ENCODE measurements around the gene IER2.

Gene IER2

DNA sequence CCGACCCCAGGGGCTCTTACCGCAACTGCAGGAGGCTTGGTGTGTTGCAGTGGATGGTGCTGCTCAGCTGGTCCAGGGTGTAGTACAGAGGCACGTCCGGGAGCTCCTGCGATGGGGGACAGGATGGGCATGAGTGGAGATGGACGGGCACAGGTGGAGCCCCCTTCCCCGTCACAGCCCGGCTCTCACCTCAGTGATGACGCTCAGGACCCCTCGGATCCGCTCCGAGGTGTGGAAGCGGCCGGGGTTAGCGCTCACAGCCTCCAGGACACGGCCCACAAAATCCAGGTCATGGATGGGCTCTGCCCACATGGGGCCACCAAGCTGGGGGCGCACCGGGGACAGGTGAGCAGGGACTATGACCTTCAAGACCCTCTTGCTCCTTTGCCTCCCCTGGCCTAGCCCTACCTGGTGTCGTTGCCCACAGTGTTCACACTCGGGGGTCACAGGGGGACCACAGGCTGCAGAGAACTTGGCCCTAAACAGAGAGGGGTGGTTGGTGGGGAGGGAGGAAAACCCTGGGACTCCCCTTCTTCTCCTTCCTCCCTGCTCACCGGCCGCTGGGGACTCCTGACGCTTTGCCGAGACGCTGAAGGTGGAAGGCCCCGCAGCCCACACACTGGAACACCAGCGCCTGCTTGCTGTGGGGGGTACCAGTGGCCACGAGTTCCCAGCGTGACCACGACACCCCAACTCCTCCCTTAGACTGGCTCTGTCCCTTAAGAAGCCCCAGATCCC, 40.7 kb upstream of the IER2 start:
- H3K4me3 ChIP-seq (ENCODE audit: low read depth, low read length), result no peak overlapping the region
- no peak for DNase-seq (ENCODE audit: low read depth)
- TF ChIP-seq CTCF (IDR thresholded peaks at IDR 0.05; ENCODE audit: low read depth, low read length) (no peak), MYC (IDR thresholded peaks at IDR 0.05; ENCODE audit: low read depth, low read length) (no peak), POLR2A (IDR thresholded peaks at IDR 0.05; ENCODE audit: extremely low read depth, insufficient read length) (no peak)
- TF ChIP-seq, protein P1, sequence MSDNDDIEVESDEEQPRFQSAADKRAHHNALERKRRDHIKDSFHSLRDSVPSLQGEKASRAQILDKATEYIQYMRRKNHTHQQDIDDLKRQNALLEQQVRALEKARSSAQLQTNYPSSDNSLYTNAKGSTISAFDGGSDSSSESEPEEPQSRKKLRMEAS (IDR thresholded peaks at IDR 0.05; ENCODE audit: low read depth, low read length), result no peak

DNA sequence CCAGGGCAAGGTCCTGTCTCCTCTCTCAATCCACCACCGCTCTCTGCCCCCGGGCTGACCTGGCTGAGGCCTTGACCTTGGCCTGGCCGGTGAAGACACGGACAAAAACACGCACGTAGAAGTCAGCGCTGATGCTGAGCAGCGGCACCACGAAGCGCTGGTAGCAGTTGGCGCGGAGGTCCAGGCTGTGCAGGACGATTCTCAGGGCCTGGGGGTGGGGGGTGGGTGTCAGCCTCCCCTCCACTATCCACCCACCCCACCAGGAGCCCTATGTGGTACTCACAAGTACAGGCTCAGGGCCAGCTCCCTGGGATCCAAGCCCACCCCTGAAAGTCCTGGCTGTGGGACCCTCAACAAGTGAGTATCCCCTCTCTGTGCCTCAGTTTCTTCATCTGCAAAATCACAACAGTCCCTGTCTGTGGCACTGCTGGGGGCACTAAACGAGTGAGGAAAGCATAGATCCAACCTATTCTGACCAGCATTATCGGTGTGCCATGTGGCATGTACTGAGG, 40.1 kb upstream of the IER2 start:
- DNase-seq (ENCODE audit: low read depth), result no peak
- TF ChIP-seq, protein P1 (IDR thresholded peaks at IDR 0.05; ENCODE audit: low read depth, low read length), result no peak
- TF ChIP-seq CTCF (IDR thresholded peaks at IDR 0.05; ENCODE audit: low read depth, low read length) (no peak), MYC (IDR thresholded peaks at IDR 0.05; ENCODE audit: low read depth, low read length) (no peak), POLR2A (IDR thresholded peaks at IDR 0.05; ENCODE audit: extremely low read depth, insufficient read length) (no peak)
- H3K4me3 ChIP-seq (ENCODE audit: low read depth, low read length), result no peak overlapping the region

DNA sequence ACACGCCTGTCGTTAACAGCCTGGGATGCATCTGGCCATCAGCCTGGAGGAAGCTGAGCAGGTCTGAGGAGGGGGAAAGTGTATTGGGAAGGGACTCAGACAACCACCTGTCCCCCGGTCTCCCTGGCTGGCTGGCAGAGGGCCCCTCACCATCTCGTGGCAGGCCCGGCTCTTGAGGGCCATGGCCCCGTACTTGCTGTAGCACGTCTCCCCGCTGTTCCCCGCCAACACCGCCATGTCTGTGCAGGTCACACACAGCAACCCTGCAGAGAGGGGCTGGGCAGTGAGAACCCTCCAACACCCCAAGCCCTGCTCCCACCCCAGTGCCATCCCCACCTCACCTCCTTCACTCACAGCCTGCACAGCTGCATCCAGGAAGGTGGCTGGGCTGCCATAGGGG, 37.7 kb upstream of the IER2 start:
- no peak overlapping the region for H3K4me3 ChIP-seq (ENCODE audit: low read depth, low read length)
- no peak for DNase-seq (ENCODE audit: low read depth)
- TF ChIP-seq CTCF (IDR thresholded peaks at IDR 0.05; ENCODE audit: low read depth, low read length), result no peak
- TF ChIP-seq MYC (IDR thresholded peaks at IDR 0.05; ENCODE audit: low read depth, low read length), result no peak
- TF ChIP-seq, protein P1 (IDR thresholded peaks at IDR 0.05; ENCODE audit: low read depth, low read length), result no peak
- TF ChIP-seq POLR2A (IDR thresholded peaks at IDR 0.05; ENCODE audit: extremely low read depth, insufficient read length), result no peak

DNA sequence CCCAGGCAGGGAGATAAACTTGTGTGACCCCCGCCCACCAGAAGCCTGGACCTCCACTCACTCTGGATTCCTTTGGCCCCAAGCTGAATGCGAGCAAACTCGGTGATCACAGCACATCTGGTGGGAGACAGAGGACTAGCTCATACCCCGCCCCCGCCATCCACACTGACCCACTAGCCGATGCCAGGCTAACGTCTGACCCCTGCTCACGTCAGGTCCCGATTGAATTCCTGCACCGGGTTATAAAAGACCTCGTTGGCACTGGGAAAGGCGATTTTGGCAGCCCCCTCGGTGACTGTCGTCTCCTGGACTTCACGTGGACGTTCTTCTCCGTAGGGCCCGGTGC, 34.3 kb upstream of the IER2 start:
- peak overlapping the region; percentile 96 for H3K4me3 ChIP-seq (ENCODE audit: low read depth, low read length)
- TF ChIP-seq MYC (IDR thresholded peaks at IDR 0.05; ENCODE audit: low read depth, low read length) (no peak), POLR2A (IDR thresholded peaks at IDR 0.05; ENCODE audit: extremely low read depth, insufficient read length) (no peak), CTCF (IDR thresholded peaks at IDR 0.05; ENCODE audit: low read depth, low read length) (no peak)
- TF ChIP-seq, protein P1 (IDR thresholded peaks at IDR 0.05; ENCODE audit: low read depth, low read length), result no peak

GRCh38 chr19:13116282-13117175, 33.7 kb upstream of the IER2 start, which contains the start of gene TRMT1:
TSS of gene TRMT1 (minus strand) at chr19:13116740. CDS start at chr19:13116399, 341 bp downstream.
- TF ChIP-seq, protein P1 (IDR thresholded peaks at IDR 0.05; ENCODE audit: low read depth, low read length), result peak; percentile 98
- TF ChIP-seq MYC (IDR thresholded peaks at IDR 0.05; ENCODE audit: low read depth, low read length) (peak; percentile 94), CTCF (IDR thresholded peaks at IDR 0.05; ENCODE audit: low read depth, low read length) (no peak), POLR2A (IDR thresholded peaks at IDR 0.05; ENCODE audit: extremely low read depth, insufficient read length) (peak; percentile 33)
- H3K4me3 ChIP-seq (ENCODE audit: low read depth, low read length), result peak within 1 kb of the TSS; percentile 96
- DNase-seq (ENCODE audit: low read depth), result peak; percentile 97

More for the DNA sequence above, 34.3 kb upstream of the IER2 start:
- DNase-seq (ENCODE audit: low read depth), result no peak

All from NB4 (cell line).